ENCODE measurements around the gene FOXO3B.
"Not testable (repeated sequence)": the region's sequence is repeated elsewhere in the genome, so short reads cannot be mapped to it uniquely, and the experiment has no call there.

The FOXO3B gene

DNA sequence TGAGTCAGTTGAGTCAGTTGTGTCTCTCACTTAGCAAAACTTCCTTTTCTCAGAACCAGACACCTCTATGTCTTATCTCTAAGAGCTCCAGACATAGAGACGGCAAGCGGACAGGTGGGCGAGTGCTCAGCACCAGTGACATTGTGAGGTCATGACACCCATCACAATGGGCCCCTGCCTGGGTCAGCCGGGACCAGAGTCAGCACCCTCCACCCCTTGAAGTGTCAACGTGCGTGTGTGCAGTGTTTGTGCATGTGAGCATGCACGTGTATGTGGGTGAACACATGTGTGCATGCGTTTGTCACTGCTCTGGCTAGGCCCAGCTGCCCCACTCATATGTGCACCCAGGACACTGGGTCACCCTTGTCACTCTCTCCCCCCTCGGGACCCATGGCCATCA lies 37.8 kb downstream of the FOXO3B start, which contains the start of gene TBC1D28:
TBC1D28 (minus strand) TSS at position 101 of the 400 bp plus-strand sequence. CDS start 3,039 bp downstream, outside the sequence.
- not testable (repeated sequence) for DNase-seq

DNA sequence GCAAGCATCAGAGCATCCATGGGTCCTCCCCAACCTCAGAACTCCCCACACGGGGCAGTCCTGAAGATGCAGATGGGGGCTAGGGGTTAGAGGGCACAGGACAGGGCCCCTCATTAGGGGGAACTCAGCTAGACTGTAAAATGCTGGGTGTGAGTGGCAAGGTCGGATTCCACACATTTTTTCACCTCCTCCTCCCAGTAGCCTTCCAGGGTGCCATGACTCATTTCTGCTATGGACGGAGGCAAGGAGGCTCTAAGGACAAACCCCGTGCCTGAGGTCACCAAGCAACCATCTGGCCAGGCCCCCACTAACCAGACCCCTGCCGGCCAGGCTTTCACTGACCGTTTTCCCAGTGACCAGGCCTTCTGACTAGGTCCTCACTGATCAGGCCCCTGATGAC lies 39.0 kb downstream of the FOXO3B start:
- not testable (repeated sequence) for DNase-seq

DNA sequence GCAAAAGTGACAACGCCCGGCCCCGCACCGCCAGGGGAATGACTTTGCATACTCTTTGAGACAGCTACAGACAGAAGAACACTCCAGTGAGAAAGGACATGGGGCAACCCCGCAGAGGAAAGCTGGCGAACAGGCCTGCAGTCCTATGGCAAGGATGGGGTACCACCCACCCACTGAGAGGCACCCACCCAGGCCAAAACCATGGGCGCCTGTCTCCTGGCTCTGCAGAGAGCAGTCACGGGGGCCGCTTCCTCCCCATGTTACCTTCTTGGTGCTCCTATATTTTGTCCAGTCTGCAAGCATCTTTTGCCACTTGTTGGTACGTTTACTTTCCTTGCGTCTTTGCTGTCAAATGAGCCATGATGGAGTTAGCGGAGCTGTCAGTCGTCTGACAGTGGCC lies 43.8 kb downstream of the FOXO3B start:
- DNase-seq, result not testable (repeated sequence)

DNA sequence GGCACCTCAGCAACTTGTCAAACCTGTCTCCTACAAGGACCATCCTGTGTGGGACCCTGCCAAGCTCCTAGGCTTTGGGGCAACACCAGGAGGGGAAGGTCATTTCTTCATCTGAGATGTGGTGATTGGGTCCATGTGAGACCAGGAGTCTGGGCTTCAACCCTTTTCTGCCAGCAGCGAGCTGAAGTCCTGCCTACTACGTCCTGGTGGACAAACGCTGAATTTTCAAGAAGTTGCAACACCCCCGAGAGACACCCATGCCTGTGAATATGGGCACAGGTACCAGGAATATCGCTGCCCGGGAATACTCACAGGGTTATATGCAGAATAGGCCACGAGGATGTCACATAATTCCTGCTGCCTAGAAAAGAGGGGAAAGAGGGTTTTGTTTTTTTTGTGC lies 45.9 kb downstream of the FOXO3B start:
- DNase-seq, result not testable (repeated sequence)

DNA sequence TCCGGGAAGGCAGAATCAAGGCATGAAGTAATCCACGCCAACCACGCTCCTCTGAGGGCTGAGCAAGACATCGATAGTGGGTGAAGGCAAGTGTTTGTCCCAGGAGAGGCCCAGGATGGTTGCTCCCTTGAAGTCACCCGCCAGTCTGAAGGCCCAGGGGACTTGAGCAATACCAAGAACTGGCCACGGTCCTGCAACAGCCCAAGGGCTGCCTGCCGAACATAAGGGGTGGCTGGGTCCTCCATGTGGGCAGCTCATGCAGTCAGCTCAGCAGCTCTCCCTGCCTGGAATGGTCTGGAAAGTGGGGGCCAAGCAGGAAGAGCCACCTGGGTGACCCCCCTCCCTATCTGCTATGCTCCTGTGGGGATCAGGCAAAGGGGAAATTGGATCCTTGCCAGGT lies 46.3 kb downstream of the FOXO3B start:
- not testable (repeated sequence) for DNase-seq

DNA sequence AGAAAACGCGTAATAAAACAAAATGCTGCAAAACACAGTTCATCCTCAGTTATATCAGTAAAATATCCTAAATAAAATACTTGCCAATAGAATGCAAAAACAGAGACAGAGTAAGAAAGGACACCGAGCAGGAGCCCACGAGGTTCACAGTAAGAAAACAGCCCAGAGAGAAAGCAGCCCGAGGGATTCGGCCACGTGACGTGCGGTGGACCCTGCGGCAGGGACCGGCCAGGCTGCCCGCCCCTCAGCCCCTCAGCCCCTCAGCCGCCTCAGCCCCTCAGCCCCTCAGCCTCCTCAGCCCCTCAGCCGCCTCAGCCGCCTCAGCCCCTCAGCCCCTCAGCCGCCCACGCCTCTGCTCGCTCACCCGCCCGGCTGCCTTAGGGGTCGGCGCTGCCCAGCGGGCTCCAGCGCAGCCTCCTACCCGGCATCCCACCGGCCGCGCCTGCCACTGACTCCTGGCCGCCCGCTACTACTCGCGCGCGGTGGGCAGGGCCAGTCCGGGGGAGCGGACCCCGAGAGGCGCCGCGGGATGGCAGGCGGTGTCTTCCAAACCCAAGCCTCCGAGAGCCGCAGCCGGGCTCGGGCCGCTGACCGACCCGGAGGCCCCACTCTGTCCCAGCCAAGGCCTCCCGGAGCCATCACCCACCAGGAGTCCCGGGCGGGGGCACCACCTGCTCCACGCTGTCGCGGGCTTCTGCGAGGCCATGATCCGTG lies 47.4 kb downstream of the FOXO3B start:
- DNase-seq, result not testable (repeated sequence)
